H1 (cell line): ENCODE data around the gene ABL2. TPM values are rescaled to one million over a fixed set of nuclear protein-coding genes. Genes with fewer than 3 reads are reported as not detected.

Source experiments
- CTCF ChIA-PET: fragments of 300-600 bp; sonication (Branson Sonifier 250); formaldehyde crosslinking; loops from one replicate; lab custom pipeline; 2021; ENCODE audit not compliant: partially characterized antibody; lab: Charles Lee
- POLR2A ChIA-PET: fragments of 300-600 bp; sonication (Branson Sonifier 250); formaldehyde crosslinking; loops from one replicate; lab custom pipeline; 2021; ENCODE audit warnings: inconsistent platforms; ENCODE audit not compliant: partially characterized antibody; lab: Charles Lee
- DNase-seq, 2 experiments: peaks; one replicate each; pipeline versions ENCODE4 v3.0.0 to v3.0.0-alpha.2; 2010 to 2022; ENCODE audit warnings: low spot score in 2 of 2, low read depth in 1 of 2, mixed read lengths in 1 of 2
- FAIRE-seq: peaks from 2 replicates; lab custom pipeline; 2011; peaks lifted over from hg19 to GRCh38; lab: Jason Lieb, UNC
- H2AFZ ChIP-seq: 2 replicates; pipeline ENCODE4 v1.8.1; 2012; ENCODE audit warnings: low read length, inconsistent platforms
- H2AK5ac ChIP-seq: 2 replicates; pipeline ENCODE4 v1.6.1; 2013; ENCODE audit warnings: low read depth, low read length
- H2BK120ac ChIP-seq: replicated peaks from 2 replicates; pipeline ENCODE3; 2013; ENCODE audit warnings: low read depth, low read length, inconsistent platforms
- H2BK12ac ChIP-seq: 2 replicates; pipeline ENCODE4 v1.6.1; 2013; ENCODE audit warnings: low read depth, low read length
- H2BK15ac ChIP-seq: 2 replicates; pipeline ENCODE4 v1.6.1; 2013; ENCODE audit warnings: low read length
- H2BK20ac ChIP-seq: 2 replicates; pipeline ENCODE4 v1.6.1; 2013; ENCODE audit warnings: low read length
- H2BK5ac ChIP-seq: 2 replicates; pipeline ENCODE4 v1.6.1; 2013; ENCODE audit warnings: low read depth, low read length
- H3K14ac ChIP-seq: 2 replicates; pipeline ENCODE4 v1.6.1; 2013; ENCODE audit warnings: inconsistent platforms; ENCODE audit not compliant: insufficient read length
- H3K18ac ChIP-seq: 2 replicates; pipeline ENCODE4 v1.6.1; 2013; ENCODE audit warnings: low read length; ENCODE audit errors: extremely low read depth
- H3K23ac ChIP-seq: 2 replicates; pipeline ENCODE4 v1.6.1; 2013; ENCODE audit warnings: inconsistent platforms; ENCODE audit not compliant: insufficient read length
- H3K23me2 ChIP-seq: 2 replicates; pipeline ENCODE4 v1.6.1; 2013; ENCODE audit warnings: low read depth, low read length
- H3K27ac ChIP-seq: 2 replicates; pipeline ENCODE4 v1.6.1; 2011; ENCODE audit warnings: low read depth, low read length, inconsistent platforms
- H3K27me3 ChIP-seq, 4 experiments: replicated peaks in 1 of 4; 1 replicate in 1 of 4; 2 replicates in 3 of 4; pipeline versions ENCODE4 v1.6.1 to v1.8.1; 2011 to 2013; ENCODE audit warnings: low read length in 3 of 4, mild to moderate bottlenecking in 3 of 4, inconsistent platforms in 2 of 4, mixed read lengths in 2 of 4, moderate library complexity in 1 of 4; ENCODE audit not compliant: control insufficient read depth in 3 of 4, insufficient read depth in 3 of 4; ENCODE audit errors: extremely low read depth in 1 of 4
- H3K36me3 ChIP-seq, 4 experiments: 2 replicates each; pipeline versions ENCODE4 v1.6.1 to v1.8.1; 2011 to 2013; ENCODE audit warnings: mild to moderate bottlenecking in 4 of 4, low read length in 3 of 4, moderate library complexity in 2 of 4, control low read depth in 1 of 4, inconsistent platforms in 1 of 4; ENCODE audit not compliant: insufficient read depth in 4 of 4, control insufficient read depth in 2 of 4
- H3K4ac ChIP-seq: replicated peaks from 2 replicates; pipeline ENCODE3; 2013; ENCODE audit warnings: low read length, low read depth, mixed read lengths, inconsistent platforms; ENCODE audit not compliant: insufficient read length
- H3K4me1 ChIP-seq, 4 experiments: replicated peaks in 1 of 4; 1 replicate in 1 of 4; 2 replicates in 3 of 4; pipeline versions ENCODE4 v1.6.1 to v1.8.1; 2011 to 2013; ENCODE audit warnings: low read length in 3 of 4, inconsistent platforms in 2 of 4, mixed read lengths in 1 of 4; ENCODE audit not compliant: insufficient read depth in 4 of 4, control insufficient read depth in 3 of 4
- H3K4me2 ChIP-seq, 2 experiments: 2 replicates each; pipeline versions ENCODE4 v1.6.1 to v1.8.1; 2011 to 2013; ENCODE audit warnings: low read depth in 2 of 2, low read length in 2 of 2, control low read depth in 1 of 2, inconsistent platforms in 1 of 2, mild to moderate bottlenecking in 1 of 2; ENCODE audit not compliant: insufficient read depth in 1 of 2
- H3K4me3 ChIP-seq, 4 experiments: fragments of 200-600, 300-600 bp in 1 of 4; sonication (generic), shearing (Covaris generic), sonication (Bioruptor Twin) in 1 of 4; 2 replicates each; pipeline versions ENCODE4 v1.5.1 to v1.8.1; 2011 to 2016; ENCODE audit warnings: low read length in 4 of 4, low read depth in 3 of 4, control low read depth in 2 of 4, inconsistent platforms in 2 of 4, mild to moderate bottlenecking in 2 of 4, mixed read lengths in 1 of 4, moderate library complexity in 1 of 4; ENCODE audit not compliant: insufficient read depth in 2 of 4; ENCODE audit errors: extremely low read depth in 1 of 4
- H3K56ac ChIP-seq: replicated peaks from 2 replicates; pipeline ENCODE3; 2013; ENCODE audit warnings: low read depth, mild to moderate bottlenecking, mixed read lengths, low read length, inconsistent platforms; ENCODE audit not compliant: insufficient read length
- H3K79me1 ChIP-seq: 2 replicates; pipeline ENCODE4 v1.6.1; 2013; ENCODE audit warnings: low read depth, low read length, control low read depth
- H3K79me2 ChIP-seq, 2 experiments: 2 replicates each; pipeline versions ENCODE4 v1.6.1 to v1.8.1; 2012 to 2013; ENCODE audit warnings: low read length in 2 of 2, mild to moderate bottlenecking in 2 of 2, inconsistent platforms in 1 of 2; ENCODE audit not compliant: insufficient read depth in 2 of 2, control insufficient read depth in 1 of 2
- H3K9ac ChIP-seq, 4 experiments: replicated peaks in 1 of 4; 1 replicate in 1 of 4; 2 replicates in 3 of 4; pipeline versions ENCODE4 v1.6.1 to v1.8.1; 2011 to 2013; ENCODE audit warnings: low read depth in 3 of 4, low read length in 3 of 4, control low read depth in 2 of 4, mild to moderate bottlenecking in 2 of 4, moderate library complexity in 2 of 4, inconsistent platforms in 1 of 4; ENCODE audit errors: extremely low read depth in 1 of 4
- H3K9me3 ChIP-seq, 2 experiments: 2 replicates each; pipeline versions ENCODE4 v1.6.1 to v1.8.1; 2012 to 2013; ENCODE audit warnings: mild to moderate bottlenecking in 2 of 2, moderate library complexity in 2 of 2, control low read depth in 1 of 2, inconsistent platforms in 1 of 2, low read depth in 1 of 2, low read length in 1 of 2, mixed read lengths in 1 of 2; ENCODE audit not compliant: insufficient read depth in 2 of 2
- H4K20me1 ChIP-seq, 2 experiments: replicated peaks in 1 of 2; 2 replicates each; pipeline versions ENCODE3 to v1.8.1; 2011 to 2013; ENCODE audit warnings: inconsistent platforms in 2 of 2, low read length in 2 of 2, mild to moderate bottlenecking in 1 of 2; ENCODE audit not compliant: insufficient read depth in 2 of 2, control insufficient read depth in 1 of 2
- H4K5ac ChIP-seq: 2 replicates; pipeline ENCODE4 v1.6.1; 2013; ENCODE audit warnings: low read length, low read depth, mixed read lengths, inconsistent platforms; ENCODE audit not compliant: insufficient read length
- H4K8ac ChIP-seq: 2 replicates; pipeline ENCODE4 v1.8.0; 2013; ENCODE audit warnings: mild to moderate bottlenecking, moderate library complexity, low read length, inconsistent platforms; ENCODE audit not compliant: insufficient read depth; ENCODE audit errors: extremely low read depth
- H4K91ac ChIP-seq: replicated peaks from 2 replicates; pipeline ENCODE3; 2013; ENCODE audit warnings: low read length, mixed read lengths, inconsistent platforms; ENCODE audit not compliant: insufficient read length
- ATF2 ChIP-seq: IDR thresholded peaks from 2 replicates; pipeline ENCODE4 v1.6.1; 2012; ENCODE audit warnings: low read length, inconsistent platforms
- CBX8 ChIP-seq: fragments of 300-800, 300-1000 bp; sonication (generic); IDR thresholded peaks from 2 replicates; pipeline ENCODE4 v1.7.1; 2016; ENCODE audit warnings: low read depth, low read length, borderline replicate concordance
- FOSL1 ChIP-seq: IDR thresholded peaks from 2 replicates; pipeline ENCODE4 v1.6.1; 2011; ENCODE audit warnings: mild to moderate bottlenecking, low read depth, low read length, moderate library complexity; ENCODE audit not compliant: insufficient read depth
- NANOG ChIP-seq: IDR thresholded peaks from 2 replicates; pipeline ENCODE4 v1.6.1; 2011; ENCODE audit warnings: low read length, low read depth, mild to moderate bottlenecking, inconsistent platforms; ENCODE audit not compliant: insufficient read depth, poor library complexity, severe bottlenecking
- NRF1 ChIP-seq: IDR thresholded peaks from 2 replicates; pipeline ENCODE4 v1.6.1; 2011; ENCODE audit warnings: mild to moderate bottlenecking, low read depth, low read length, improper control_type of control experiment
- POLR2A ChIP-seq, 2 experiments: IDR thresholded peaks; 1 replicate in 1 of 2; 2 replicates in 1 of 2; pipeline ENCODE4 v1.6.1; 2011; ENCODE audit warnings: low read depth in 2 of 2, low read length in 2 of 2, mild to moderate bottlenecking in 2 of 2; ENCODE audit errors: control extremely low read depth in 1 of 2
- RNF2 ChIP-seq: fragments of 200-900, 300-1000 bp; sonication (generic); IDR thresholded peaks from 2 replicates; pipeline ENCODE4 v1.7.1; 2016; ENCODE audit warnings: borderline replicate concordance, low read depth, mild to moderate bottlenecking, antibody characterized with exemption, low read length; ENCODE audit not compliant: poor library complexity, severe bottlenecking; ENCODE audit errors: missing control alignments
- SP2 ChIP-seq: IDR thresholded peaks from 2 replicates; pipeline ENCODE4 v1.6.1; 2012; ENCODE audit warnings: mild to moderate bottlenecking, low read length, inconsistent platforms
- polyA plus RNA-seq, 7 experiments: library from polyadenylated mRNA; depleted of rRNA in 3 of 7; stranded (reverse) in 5 of 7; unstranded in 2 of 7; fragments of >200 nt in 5 of 7; fragments of 200-250 nt in 2 of 7; gene quantifications; 1 replicate in 5 of 7; 2 replicates in 1 of 7; 4 replicates in 1 of 7; pipeline versions ENCODE4 v1.2.1 to v1.2.3, GENCODE V29; 2011 to 2013; ENCODE audit warnings: missing spikeins in 2 of 7, mixed read lengths in 2 of 7
- total RNA-seq: library from RNA; stranded (reverse); fragmentation: NEBNext Ultra II Directional; extraction: Animal tissue kit (Norgen Biotek cat#: 25700); gene quantifications from 2 replicates; pipeline ENCODE4 v1.2.1, GENCODE V29; 2021

Gene ABL2
- total and polyA plus RNA-seq, 2 of the 8 experiments (the other 6 are each of a cell fraction or from before 2014, with no cell fraction given): 4.5 to 19.1 TPM

- H4K91ac ChIP-seq: no peak overlapping the region
- ChIA-PET CTCF (interaction anchor here (0.8 to 4.7 kb wide), 9 partner anchors 8 to 249 kb away, joined by 3 to 34 read pairs (median 5); no protein-coding TSS in a partner anchor), POLR2A (interaction anchor here (2.5 kb wide), 1 partner anchor 38 kb away, joined by 9 read pairs; the partner anchor contains the start of gene TOR3A)
- no peaks in the 10 kb centered on the region for H3K79me2 ChIP-seq
- H2BK15ac ChIP-seq: no peak overlapping the region
- no peak overlapping the region for H3K56ac ChIP-seq
- no peak overlapping the region for H2BK20ac ChIP-seq
- DNase-seq (no peak), FAIRE-seq (no peak)
- no peak overlapping the region for H3K4ac ChIP-seq
- no peak overlapping the region for H3K9ac ChIP-seq
- 0 out of 2 replicates have a peak overlapping the region, but pooled peaks have one; percentile 50 for H2BK5ac ChIP-seq
- no peaks in the 10 kb centered on the region for H3K23me2 ChIP-seq
- no peak overlapping the region for H2BK120ac ChIP-seq
- no peak overlapping the region for H3K18ac ChIP-seq
- no peak for TF ChIP-seq RNF2
- no peak for TF ChIP-seq NRF1
- no peak for TF ChIP-seq POLR2A (IDR thresholded peaks at IDR 0.05; ENCODE audit: control extremely low read depth in 1 of 2, low read depth in 2 of 2, low read length in 2 of 2)
- no peak for TF ChIP-seq ATF2
- no peak for TF ChIP-seq SP2
- no peak for TF ChIP-seq NANOG
- no peak for TF ChIP-seq FOSL1
- TF ChIP-seq CBX8: no peak
- peaks cover 0 to 2% (median 0%) of the 10 kb centered on the region in 4 experiments; a peak in 2 of 7 replicates for H3K4me1 ChIP-seq
- no peak overlapping the region for H2BK12ac ChIP-seq
- H4K20me1 ChIP-seq: peaks cover 0 to 1% of the 10 kb centered on the region in 2 experiments
- H3K27ac ChIP-seq: no peak overlapping the region
- no peak overlapping the region for H3K14ac ChIP-seq
- H2AFZ ChIP-seq: no peak overlapping the region
- no peak overlapping the region for H3K4me3 ChIP-seq
- H3K9me3 ChIP-seq: no peaks in the 10 kb centered on the region
- H3K23ac ChIP-seq: no peak overlapping the region
- H3K79me1 ChIP-seq: no peaks in the 10 kb centered on the region
- no peak overlapping the region for H4K8ac ChIP-seq
- H3K27me3 ChIP-seq: no peaks in the 10 kb centered on the region
- no peak overlapping the region for H3K4me2 ChIP-seq
- H3K36me3 ChIP-seq: peaks cover 0 to 24% (median 8%) of the 10 kb centered on the region in 4 experiments; a peak in 4 of 8 replicates
- peak overlapping the region; percentile 72 for H4K5ac ChIP-seq
- no peak overlapping the region for H2AK5ac ChIP-seq
Measured at GRCh38 chr1:179119513-179119912, 110.0 kb downstream of the ABL2 start.
